ENCODE results near the gene ZNF75A. TPM values are rescaled to one million over a fixed set of nuclear protein-coding genes. Genes with fewer than 3 reads are reported as not detected.
"Not testable (repeated sequence)": the region's sequence is repeated elsewhere in the genome, so short reads cannot be mapped to it uniquely, and the experiment has no call there.

The ZNF75A gene
- 10 to 100 TPM in 1 of 2 donors, 1 to 10 TPM in 1; 7.4 to 26.0 TPM for total RNA-seq

DNA sequence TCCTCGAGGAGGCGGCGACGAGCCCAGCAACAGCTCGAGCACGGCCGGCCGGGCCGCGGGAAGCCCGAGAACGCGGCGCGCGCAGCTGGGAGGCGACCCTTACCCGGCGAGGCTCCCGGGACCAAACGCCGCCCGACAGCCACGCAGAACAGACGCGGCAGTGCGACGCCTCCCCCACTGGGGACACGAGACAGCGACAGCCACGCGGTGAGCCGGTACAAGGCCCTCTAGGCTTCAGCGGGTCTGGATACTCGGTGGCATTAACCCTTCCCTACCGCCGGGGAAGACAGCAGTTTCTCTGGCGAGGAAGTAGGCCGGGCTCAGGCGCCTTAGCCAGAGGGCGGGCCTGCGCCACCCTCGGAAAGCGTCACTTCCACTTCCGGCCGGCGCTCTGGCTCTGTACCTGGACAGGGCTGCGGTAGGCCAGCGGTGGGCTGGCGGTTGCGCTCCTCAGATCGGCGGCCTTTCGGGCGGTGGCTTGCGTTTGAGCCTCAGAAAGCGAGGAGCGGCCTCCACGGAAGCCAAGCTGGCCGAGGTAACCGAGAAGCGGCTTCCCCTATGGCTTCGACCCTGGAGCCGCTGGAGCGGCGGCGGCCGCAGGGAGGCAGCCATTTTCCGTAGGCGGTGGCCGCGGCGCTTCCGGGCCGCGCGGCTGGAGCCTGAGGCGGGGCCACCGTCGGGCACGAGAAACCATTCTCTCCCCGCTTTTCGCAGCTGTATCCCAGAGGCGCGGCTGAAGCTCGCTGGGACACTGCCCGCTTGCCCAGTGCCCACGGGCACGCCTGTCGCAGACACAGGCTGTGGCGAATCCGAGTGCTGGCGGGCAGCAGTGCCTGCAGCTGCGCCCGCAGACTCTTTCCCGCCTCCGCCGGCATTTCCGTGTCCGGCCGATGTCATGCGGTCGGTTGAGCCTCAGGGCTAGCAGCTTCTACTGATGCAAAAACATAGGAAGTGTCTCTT lies at the start of gene ZNF75A, which contains the start of gene TIGD7:
ZNF75A (plus strand) TSS at position 389 of the 960 bp plus-strand sequence. CDS start 2,932 bp downstream, outside the sequence.
TIGD7 (minus strand) TSS at position 322 of the 960 bp plus-strand sequence. CDS start 4,816 bp downstream, outside the sequence.
- peaks cover 72 to 80% of the 10 kb centered on the region in 2 donors for H3K36me3 Mint-ChIP-seq
- H3K27ac Mint-ChIP-seq: peak within 1 kb of the TSS; percentile 77 to 91
- ATAC-seq: peak; percentile 99
- DNase-seq (ENCODE audit: low spot score in 2 of 2): peak; percentile 81 to 91
- H3K9me3 Mint-ChIP-seq: peaks cover 23 to 34% of the 10 kb centered on the region in 2 donors

- DNase-seq (ENCODE audit: low spot score in 2 of 2) (no peak), ATAC-seq (no peak)
- Mint-ChIP-seq H3K9me3 (no peaks in the 10 kb centered on the region), H3K36me3 (no peaks in the 10 kb centered on the region), H3K27ac (peak within 1 kb of the TSS in 1 of 2 donors; percentile 62)
Observed at GRCh38 chr16:3256146-3256865, 49.0 kb upstream of the ZNF75A start, which contains the start of gene MEFV. MEFV (minus strand) TSS chr16:3256633; CDS start chr16:3256587, 46 bp downstream.

GRCh38 chr16:3256866-3257465 lies 48.3 kb upstream of the ZNF75A start:
- Mint-ChIP-seq H3K36me3 (no peaks in the 10 kb centered on the region), H3K9me3 (peaks cover 0 to 4% of the 10 kb centered on the region in 2 donors), H3K27ac (peak overlapping the region in 1 of 2 donors; percentile 62)
- ATAC-seq (no peak), DNase-seq (ENCODE audit: low spot score in 2 of 2) (no peak)

GRCh38 chr16:3259836-3260235 lies 45.5 kb upstream of the ZNF75A start:
- Mint-ChIP-seq H3K36me3 (peaks cover 11 to 12% of the 10 kb centered on the region in 2 donors), H3K27ac (no peak overlapping the region), H3K9me3 (peaks cover 3 to 7% of the 10 kb centered on the region in 2 donors)
- ATAC-seq (no peak), DNase-seq (ENCODE audit: low spot score in 2 of 2) (no peak)

DNA sequence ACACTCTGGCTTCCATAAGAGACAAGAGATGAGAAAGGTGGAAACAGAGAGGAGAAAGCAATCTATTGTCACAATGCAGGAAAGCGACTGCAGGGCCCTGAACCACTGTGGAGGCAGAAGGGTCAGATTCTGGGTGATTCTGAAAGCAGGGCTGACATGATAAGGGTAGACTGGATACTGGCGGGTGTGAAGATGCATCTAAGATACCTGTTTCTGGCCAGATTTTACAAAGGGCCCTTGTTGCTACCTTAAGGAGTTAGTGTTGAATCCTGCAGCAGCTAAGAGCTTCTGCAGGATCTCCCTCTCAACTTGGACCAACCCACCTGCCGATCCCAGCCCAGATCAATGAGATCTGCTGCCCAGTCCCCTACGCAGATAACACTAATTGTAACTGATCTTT lies 42.8 kb upstream of the ZNF75A start:
- ATAC-seq (no peak), DNase-seq (ENCODE audit: low spot score in 2 of 2) (no peak)
- Mint-ChIP-seq H3K36me3 (peaks cover 13 to 17% of the 10 kb centered on the region in 2 donors), H3K27ac (peak overlapping the region; percentile 1 to 98), H3K9me3 (peaks cover 4 to 7% of the 10 kb centered on the region in 2 donors)

GRCh38 chr16:3264137-3265036 lies 40.9 kb upstream of the ZNF75A start:
- DNase-seq (ENCODE audit: low spot score in 2 of 2): peak; percentile 96 to 97
- Mint-ChIP-seq H3K36me3 (peaks cover 17 to 21% of the 10 kb centered on the region in 2 donors), H3K9me3 (peaks cover 4 to 11% of the 10 kb centered on the region in 2 donors), H3K27ac (peak overlapping the region; percentile 63 to 98)
- ATAC-seq: peak; percentile 82 to 87

DNA sequence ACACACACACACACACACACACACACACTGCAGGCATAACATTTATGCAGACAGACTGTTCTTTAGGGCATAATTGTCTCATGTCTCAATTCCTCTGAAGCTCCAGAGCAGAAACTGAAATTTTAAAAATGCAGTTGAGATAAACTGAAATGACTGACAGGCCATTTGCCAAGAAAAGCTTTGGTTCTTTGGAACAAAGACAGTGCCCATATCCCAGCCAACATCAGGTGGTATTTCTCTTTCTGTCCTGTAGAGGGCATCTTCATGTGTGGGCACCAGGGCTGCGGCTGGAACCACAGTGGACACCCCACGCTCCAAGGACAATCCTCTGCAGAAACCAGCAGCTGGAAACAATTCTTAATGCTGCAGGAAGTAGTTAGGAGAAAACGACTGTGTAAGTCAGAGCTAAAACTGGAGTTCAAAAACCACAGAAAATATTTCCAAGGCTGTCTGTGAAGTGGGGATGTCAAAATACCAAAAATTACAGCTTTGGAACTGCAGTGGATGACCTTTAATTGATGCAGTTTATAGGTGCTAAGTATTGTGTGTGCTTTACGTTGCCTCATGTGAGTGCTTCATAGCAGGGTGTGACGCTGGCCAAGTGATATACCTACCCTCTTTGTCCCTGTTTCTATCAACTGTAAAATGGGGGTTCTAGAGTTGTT lies 38.3 kb upstream of the ZNF75A start:
- no peak overlapping the region for H3K27ac Mint-ChIP-seq
- ATAC-seq: no peak
- H3K9me3 Mint-ChIP-seq: peaks cover 4 to 8% of the 10 kb centered on the region in 2 donors
- DNase-seq (ENCODE audit: low spot score in 2 of 2): no peak
- H3K36me3 Mint-ChIP-seq: peaks cover 18 to 21% of the 10 kb centered on the region in 2 donors

GRCh38 chr16:3268294-3268693 lies 37.0 kb upstream of the ZNF75A start:
- DNase-seq (ENCODE audit: low spot score in 2 of 2) (no peak), ATAC-seq (no peak)
- H3K36me3 Mint-ChIP-seq: peaks cover 16 to 19% of the 10 kb centered on the region in 2 donors
- no peak overlapping the region for H3K27ac Mint-ChIP-seq
- peaks cover 4 to 5% of the 10 kb centered on the region in 2 donors for H3K9me3 Mint-ChIP-seq

- ATAC-seq; DNase-seq (ENCODE audit: low spot score in 2 of 2); H3K9me3 Mint-ChIP-seq; H3K36me3 Mint-ChIP-seq; H3K27ac Mint-ChIP-seq: not testable (repeated sequence)
Observed at GRCh38 chr16:3270718-3271117, 34.6 kb upstream of the ZNF75A start.

GRCh38 chr16:3271281-3271680 lies 34.0 kb upstream of the ZNF75A start:
- not testable (repeated sequence) for H3K27ac Mint-ChIP-seq; H3K9me3 Mint-ChIP-seq; DNase-seq (ENCODE audit: low spot score in 2 of 2); ATAC-seq; H3K36me3 Mint-ChIP-seq

GRCh38 chr16:3274490-3274889 lies 30.8 kb upstream of the ZNF75A start:
- Mint-ChIP-seq H3K36me3 (peaks cover 0 to under 1% of the 10 kb centered on the region in 2 donors), H3K27ac (no peak overlapping the region), H3K9me3 (peaks cover 0 to 5% of the 10 kb centered on the region in 2 donors)
- no peak for ATAC-seq
- DNase-seq (ENCODE audit: low spot score in 2 of 2): no peak

DNA sequence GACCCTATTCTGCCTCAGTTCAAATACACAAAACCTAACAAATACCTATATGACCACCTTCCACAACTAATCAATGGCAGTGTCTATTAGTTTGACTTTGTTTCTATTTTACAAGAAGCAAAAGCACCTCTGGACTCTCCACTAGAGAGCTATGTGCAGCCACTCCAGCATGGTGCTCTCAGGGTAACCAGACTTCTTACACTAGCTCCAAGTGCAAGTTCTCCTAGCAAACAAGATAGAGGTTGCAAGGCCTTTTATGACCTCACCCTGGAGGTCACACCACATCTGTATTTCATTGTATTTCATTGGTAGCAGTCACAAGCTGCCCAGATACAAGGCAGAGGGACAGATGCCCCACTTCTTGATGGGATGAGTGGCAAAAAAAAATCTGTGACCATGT lies 30.4 kb upstream of the ZNF75A start:
- Mint-ChIP-seq H3K36me3 (no peaks in the 10 kb centered on the region), H3K9me3 (peaks cover 0 to 4% of the 10 kb centered on the region in 2 donors), H3K27ac (no peak overlapping the region)
- DNase-seq (ENCODE audit: low spot score in 2 of 2): no peak
- no peak for ATAC-seq

- DNase-seq (ENCODE audit: low spot score in 2 of 2) (no peak), ATAC-seq (no peak)
- Mint-ChIP-seq H3K36me3 (no peaks in the 10 kb centered on the region), H3K9me3 (peaks cover 0 to 4% of the 10 kb centered on the region in 2 donors), H3K27ac (no peak overlapping the region)
Observed at GRCh38 chr16:3276679-3277078, 28.6 kb upstream of the ZNF75A start.

- ATAC-seq: no peak
- Mint-ChIP-seq H3K9me3 (peaks cover 0 to 3% of the 10 kb centered on the region in 2 donors), H3K36me3 (peaks cover 35 to 38% of the 10 kb centered on the region in 2 donors), H3K27ac (peak overlapping the region in 1 of 2 donors; percentile 95)
- DNase-seq (ENCODE audit: low spot score in 2 of 2): no peak
Observed at GRCh38 chr16:3281222-3281820, 24.0 kb upstream of the ZNF75A start.
